ENCODE data around the gene RNH1.

Gene RNH1

GRCh38 chr11:454801-455565, 52.1 kb downstream of the RNH1 start:
- no peak for DNase-seq

GRCh38 chr11:454043-454442, 53.0 kb downstream of the RNH1 start:
- DNase-seq, result no peak

GRCh38 chr11:453564-453963, 53.5 kb downstream of the RNH1 start:
- no peak for DNase-seq

GRCh38 chr11:452916-453527, 54.0 kb downstream of the RNH1 start:
- no peak for DNase-seq

GRCh38 chr11:452203-452744, 54.8 kb downstream of the RNH1 start:
- no peak for DNase-seq

GRCh38 chr11:451738-452137, 55.3 kb downstream of the RNH1 start:
- DNase-seq, result no peak

GRCh38 chr11:450809-451451, 56.1 kb downstream of the RNH1 start:
- DNase-seq, result peak; percentile 43

GRCh38 chr11:449889-450808, 56.9 kb downstream of the RNH1 start, which contains the start of gene PTDSS2:
Gene PTDSS2, plus strand, starts transcription at chr11:450279. Its CDS starts 177 bp downstream, at chr11:450456.
- peak; percentile 95 for DNase-seq

- peak; percentile 94 for DNase-seq
Observed at GRCh38 chr11:447923-448731, 58.9 kb downstream of the RNH1 start.

GRCh38 chr11:446891-447290, 60.2 kb downstream of the RNH1 start:
- peak; percentile 39 for DNase-seq

- DNase-seq, result peak; percentile 23
Observed at GRCh38 chr11:445765-446588, 61.1 kb downstream of the RNH1 start.
